ENCODE measurements around the gene PLSCR3. TPM values are rescaled to one million over a fixed set of nuclear protein-coding genes. Genes with fewer than 3 reads are reported as not detected.

PLSCR3 gene
- polyA plus RNA-seq, 4 donors, result 6.3 to 18.0 (median 13.6) TPM

DNA sequence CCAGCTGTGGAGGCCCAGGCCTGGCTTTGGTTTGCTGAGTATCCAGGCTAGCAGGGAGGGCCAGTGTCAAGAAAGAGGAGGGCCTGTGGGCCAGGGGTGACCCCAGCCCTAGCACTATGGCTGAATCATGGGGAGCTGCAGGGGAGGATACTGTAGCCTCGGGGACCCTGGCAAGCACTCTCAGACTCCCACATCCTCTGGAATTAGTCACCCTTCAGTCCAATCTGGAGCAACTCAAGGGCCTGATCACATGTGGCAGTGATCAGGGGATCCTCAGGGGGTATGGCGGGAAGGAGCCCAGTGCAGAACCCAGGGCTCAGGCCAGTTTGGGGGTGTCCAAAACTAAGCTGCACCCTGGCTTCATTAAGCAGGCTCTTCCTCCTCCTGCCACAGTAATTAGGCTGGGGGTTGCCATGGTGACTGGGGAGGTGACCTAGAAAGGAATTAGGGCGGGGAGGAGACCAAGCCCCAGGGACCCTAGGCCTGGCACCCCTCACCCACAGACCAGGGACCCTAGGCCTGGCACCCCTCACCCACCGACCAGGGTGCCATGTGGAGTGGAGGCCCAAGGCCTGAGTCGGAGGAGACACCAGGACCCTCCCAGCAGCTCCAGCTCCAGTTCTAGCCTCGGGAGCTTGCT is 19.1 kb upstream of the PLSCR3 start:
- H3K4me1 ChIP-seq (ENCODE audit: control insufficient read depth in 3 of 3, insufficient read depth in 2 of 3, low read depth in 1 of 3, low read length in 2 of 3), result no peaks in the 10 kb centered on the region
- H3K27ac ChIP-seq (ENCODE audit: low read depth in 1 of 3, low read length in 2 of 3), result no peak overlapping the region
- peaks cover 0 to 18% (median 0%) of the 10 kb centered on the region in 3 donors for H3K36me3 ChIP-seq (ENCODE audit: control insufficient read depth in 3 of 3, insufficient read depth in 2 of 3, low read depth in 1 of 3, low read length in 3 of 3)
- 73 to 82% (median 77%) methylated on average over 6 of the region's 6 CpGs for WGBS, 3 donors
- FAIRE-seq, result no peak
- H3K27me3 ChIP-seq (ENCODE audit: control insufficient read depth in 3 of 3, insufficient read depth in 3 of 3, low read length in 3 of 3), result peaks cover 0 to 20% (median 0%) of the 10 kb centered on the region in 3 donors
- no peak overlapping the region for H3K4me3 ChIP-seq (ENCODE audit: low read depth in 1 of 3, low read length in 3 of 3)
- DNase-seq, result no peak
- no peaks in the 10 kb centered on the region for H3K9me3 ChIP-seq (ENCODE audit: control insufficient read depth in 2 of 2, insufficient read depth in 1 of 2, low read depth in 1 of 2, low read length in 1 of 2)

DNA sequence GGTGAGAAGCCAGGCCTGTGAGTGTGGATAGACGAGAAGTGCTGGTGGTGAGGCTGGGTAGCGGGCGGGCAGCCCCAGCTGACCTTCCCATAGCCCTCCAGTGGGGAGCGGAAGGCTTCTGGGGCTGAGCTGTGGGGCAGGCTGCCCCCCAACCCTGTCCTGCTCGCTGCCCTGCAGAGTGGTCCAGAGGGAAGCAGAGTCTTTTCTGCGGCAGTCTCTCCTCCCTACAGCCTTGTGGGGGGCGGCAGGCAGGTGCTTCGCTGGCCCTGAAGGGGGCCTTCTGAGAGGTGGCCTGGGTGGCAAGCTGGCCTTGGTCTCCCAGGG is 17.1 kb upstream of the PLSCR3 start:
- DNase-seq (no peak), FAIRE-seq (no peak)
- no peaks in the 10 kb centered on the region for H3K4me1 ChIP-seq (ENCODE audit: control insufficient read depth in 3 of 3, insufficient read depth in 2 of 3, low read depth in 1 of 3, low read length in 2 of 3)
- peaks cover 0 to 18% (median 0%) of the 10 kb centered on the region in 3 donors for H3K36me3 ChIP-seq (ENCODE audit: control insufficient read depth in 3 of 3, insufficient read depth in 2 of 3, low read depth in 1 of 3, low read length in 3 of 3)
- no peak overlapping the region for H3K27ac ChIP-seq (ENCODE audit: low read depth in 1 of 3, low read length in 2 of 3)
- H3K27me3 ChIP-seq (ENCODE audit: control insufficient read depth in 3 of 3, insufficient read depth in 3 of 3, low read length in 3 of 3), result peaks cover 0 to 34% (median 0%) of the 10 kb centered on the region in 3 donors
- 88 to 97% (median 89%) methylated on average over 4 to 8 of the region's 8 CpGs for WGBS, 3 donors
- H3K9me3 ChIP-seq (ENCODE audit: control insufficient read depth in 2 of 2, insufficient read depth in 1 of 2, low read depth in 1 of 2, low read length in 1 of 2), result no peaks in the 10 kb centered on the region
- no peak overlapping the region for H3K4me3 ChIP-seq (ENCODE audit: low read depth in 1 of 3, low read length in 3 of 3)

- Histone ChIP-seq H3K27me3 (ENCODE audit: control insufficient read depth in 3 of 3, insufficient read depth in 3 of 3, low read length in 3 of 3) (peaks cover 0 to 40% (median 0%) of the 10 kb centered on the region in 3 donors), H3K4me1 (ENCODE audit: control insufficient read depth in 3 of 3, insufficient read depth in 2 of 3, low read depth in 1 of 3, low read length in 2 of 3) (no peaks in the 10 kb centered on the region), H3K27ac (ENCODE audit: low read depth in 1 of 3, low read length in 2 of 3) (no peak overlapping the region), H3K36me3 (ENCODE audit: control insufficient read depth in 3 of 3, insufficient read depth in 2 of 3, low read depth in 1 of 3, low read length in 3 of 3) (peaks cover 0 to 18% (median 0%) of the 10 kb centered on the region in 3 donors), H3K9me3 (ENCODE audit: control insufficient read depth in 2 of 2, insufficient read depth in 1 of 2, low read depth in 1 of 2, low read length in 1 of 2) (no peaks in the 10 kb centered on the region), H3K4me3 (ENCODE audit: low read depth in 1 of 3, low read length in 3 of 3) (no peak overlapping the region)
- no peak for FAIRE-seq
- WGBS, 3 donors, result 75 to 85% (median 79%) methylated on average over 25 of the region's 25 CpGs
- DNase-seq, result no peak
Measured at GRCh38 chr17:7410634-7411426, 16.5 kb upstream of the PLSCR3 start.

GRCh38 chr17:7409716-7410115 is 15.4 kb upstream of the PLSCR3 start:
- DNase-seq, result no peak
- Histone ChIP-seq H3K9me3 (ENCODE audit: control insufficient read depth in 2 of 2, insufficient read depth in 1 of 2, low read depth in 1 of 2, low read length in 1 of 2) (no peaks in the 10 kb centered on the region), H3K27ac (ENCODE audit: low read depth in 1 of 3, low read length in 2 of 3) (no peak overlapping the region), H3K4me3 (ENCODE audit: low read depth in 1 of 3, low read length in 3 of 3) (no peak overlapping the region), H3K4me1 (ENCODE audit: control insufficient read depth in 3 of 3, insufficient read depth in 2 of 3, low read depth in 1 of 3, low read length in 2 of 3) (peaks cover 0 to 4% (median 0%) of the 10 kb centered on the region in 3 donors), H3K36me3 (ENCODE audit: control insufficient read depth in 3 of 3, insufficient read depth in 2 of 3, low read depth in 1 of 3, low read length in 3 of 3) (peaks cover 0 to 13% (median 0%) of the 10 kb centered on the region in 3 donors), H3K27me3 (ENCODE audit: control insufficient read depth in 3 of 3, insufficient read depth in 3 of 3, low read length in 3 of 3) (peaks cover 0 to 51% (median 0%) of the 10 kb centered on the region in 3 donors)
- WGBS, 3 donors, result 82 to 91% (median 90%) methylated on average over 6 of the region's 6 CpGs
- no peak for FAIRE-seq

DNA sequence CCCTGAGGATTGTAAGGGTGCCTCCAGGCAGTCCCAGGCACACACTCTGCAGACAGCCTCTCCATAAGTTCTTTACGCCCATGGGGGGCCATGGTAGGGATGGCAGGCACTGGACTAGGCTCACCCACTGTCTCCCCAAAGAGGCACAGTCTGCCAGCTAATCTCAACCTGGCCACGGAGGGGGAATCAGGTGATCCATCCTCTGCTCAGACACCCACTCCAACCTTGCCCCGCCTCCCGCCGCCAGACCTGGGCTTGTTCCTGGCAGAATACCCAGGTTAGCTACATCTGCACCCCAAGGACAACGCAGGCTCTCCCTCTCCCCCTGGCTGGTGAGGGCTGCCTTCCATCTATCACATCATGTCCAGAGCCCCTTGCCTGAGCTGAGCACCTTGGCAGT is 14.5 kb upstream of the PLSCR3 start:
- 37 to 81% (median 63%) methylated on average over 6 of the region's 6 CpGs for WGBS, 3 donors
- peaks cover 0 to 11% (median 0%) of the 10 kb centered on the region in 3 donors for H3K36me3 ChIP-seq (ENCODE audit: control insufficient read depth in 3 of 3, insufficient read depth in 2 of 3, low read depth in 1 of 3, low read length in 3 of 3)
- no peak for FAIRE-seq
- H3K9me3 ChIP-seq (ENCODE audit: control insufficient read depth in 2 of 2, insufficient read depth in 1 of 2, low read depth in 1 of 2, low read length in 1 of 2), result no peaks in the 10 kb centered on the region
- no peak for DNase-seq
- peaks cover 0 to 51% (median 0%) of the 10 kb centered on the region in 3 donors for H3K27me3 ChIP-seq (ENCODE audit: control insufficient read depth in 3 of 3, insufficient read depth in 3 of 3, low read length in 3 of 3)
- H3K4me1 ChIP-seq (ENCODE audit: control insufficient read depth in 3 of 3, insufficient read depth in 2 of 3, low read depth in 1 of 3, low read length in 2 of 3), result peaks cover 0 to 4% (median 0%) of the 10 kb centered on the region in 3 donors
- H3K27ac ChIP-seq (ENCODE audit: low read depth in 1 of 3, low read length in 2 of 3), result no peak overlapping the region
- no peak overlapping the region for H3K4me3 ChIP-seq (ENCODE audit: low read depth in 1 of 3, low read length in 3 of 3)

GRCh38 chr17:7408252-7408727 is 14.0 kb upstream of the PLSCR3 start:
- Histone ChIP-seq H3K27me3 (ENCODE audit: control insufficient read depth in 3 of 3, insufficient read depth in 3 of 3, low read length in 3 of 3) (peaks cover 0 to 51% (median 0%) of the 10 kb centered on the region in 3 donors), H3K27ac (ENCODE audit: low read depth in 1 of 3, low read length in 2 of 3) (no peak overlapping the region), H3K36me3 (ENCODE audit: control insufficient read depth in 3 of 3, insufficient read depth in 2 of 3, low read depth in 1 of 3, low read length in 3 of 3) (peaks cover 0 to 11% (median 0%) of the 10 kb centered on the region in 3 donors), H3K4me1 (ENCODE audit: control insufficient read depth in 3 of 3, insufficient read depth in 2 of 3, low read depth in 1 of 3, low read length in 2 of 3) (peaks cover 0 to 4% (median under 1%) of the 10 kb centered on the region in 3 donors), H3K4me3 (ENCODE audit: low read depth in 1 of 3, low read length in 3 of 3) (no peak overlapping the region), H3K9me3 (ENCODE audit: control insufficient read depth in 2 of 2, insufficient read depth in 1 of 2, low read depth in 1 of 2, low read length in 1 of 2) (no peaks in the 10 kb centered on the region)
- DNase-seq (peak; percentile 12 to 50), FAIRE-seq (no peak)
- 46 to 57% (median 53%) methylated on average over 35 to 58 of the region's 58 CpGs for WGBS, 3 donors

DNA sequence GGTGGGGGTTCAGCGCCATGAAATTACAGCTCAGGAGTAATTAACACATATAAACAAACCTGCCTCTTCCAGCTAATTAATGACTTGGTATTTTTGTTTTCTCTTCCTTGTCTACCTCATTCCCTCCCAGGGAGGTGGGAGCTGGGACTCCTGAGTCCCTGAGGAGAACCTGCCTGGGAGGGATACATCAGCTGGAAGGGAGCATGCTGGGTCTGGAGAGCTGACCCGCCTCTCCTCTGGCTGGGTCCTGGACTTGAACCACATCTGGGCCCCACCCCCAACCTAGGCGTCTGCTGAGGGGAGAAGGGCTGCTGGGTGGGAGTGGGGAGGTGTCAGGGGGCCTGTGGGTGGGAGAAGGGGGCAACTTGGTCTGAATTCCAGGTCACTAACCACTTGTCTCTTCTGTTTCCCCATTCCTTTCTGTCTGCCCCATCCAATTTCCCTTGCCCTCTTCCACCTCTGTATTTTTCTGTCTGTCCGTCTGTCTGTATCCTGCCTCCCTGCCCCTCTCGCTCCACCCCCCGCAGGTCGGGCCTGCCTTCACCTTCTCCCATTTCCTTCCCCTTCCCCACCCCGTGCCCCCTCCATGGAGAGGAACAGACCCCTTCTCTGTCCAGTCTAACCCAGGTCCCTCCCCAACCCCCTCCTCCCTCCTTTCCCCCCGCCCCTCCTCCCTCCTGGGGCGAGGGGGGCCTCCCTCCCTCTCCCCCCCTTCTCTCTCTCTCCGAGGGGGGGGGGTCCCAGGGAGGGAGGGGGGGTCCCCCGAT is 13.3 kb upstream of the PLSCR3 start, which contains the start of gene NLGN2:
NLGN2 (plus strand) TSS at position 361 of the 767 bp plus-strand sequence. CDS start 411 bp downstream, outside the sequence.
- Histone ChIP-seq H3K4me1 (ENCODE audit: control insufficient read depth in 3 of 3, insufficient read depth in 2 of 3, low read depth in 1 of 3, low read length in 2 of 3) (peaks cover 0 to 8% (median 7%) of the 10 kb centered on the region in 3 donors), H3K27ac (ENCODE audit: low read depth in 1 of 3, low read length in 2 of 3) (no peak within 1 kb of the TSS), H3K9me3 (ENCODE audit: control insufficient read depth in 2 of 2, insufficient read depth in 1 of 2, low read depth in 1 of 2, low read length in 1 of 2) (no peaks in the 10 kb centered on the region), H3K27me3 (ENCODE audit: control insufficient read depth in 3 of 3, insufficient read depth in 3 of 3, low read length in 3 of 3) (peaks cover 0 to 51% (median 0%) of the 10 kb centered on the region in 3 donors), H3K36me3 (ENCODE audit: control insufficient read depth in 3 of 3, insufficient read depth in 2 of 3, low read depth in 1 of 3, low read length in 3 of 3) (peaks cover 0 to 11% (median 0%) of the 10 kb centered on the region in 3 donors), H3K4me3 (ENCODE audit: low read depth in 1 of 3, low read length in 3 of 3) (no peak within 1 kb of the TSS)
- no peak for FAIRE-seq
- WGBS, 3 donors, result 33 to 40% (median 37%) methylated on average over 10 to 12 of the region's 12 CpGs
- DNase-seq, result no peak

DNA sequence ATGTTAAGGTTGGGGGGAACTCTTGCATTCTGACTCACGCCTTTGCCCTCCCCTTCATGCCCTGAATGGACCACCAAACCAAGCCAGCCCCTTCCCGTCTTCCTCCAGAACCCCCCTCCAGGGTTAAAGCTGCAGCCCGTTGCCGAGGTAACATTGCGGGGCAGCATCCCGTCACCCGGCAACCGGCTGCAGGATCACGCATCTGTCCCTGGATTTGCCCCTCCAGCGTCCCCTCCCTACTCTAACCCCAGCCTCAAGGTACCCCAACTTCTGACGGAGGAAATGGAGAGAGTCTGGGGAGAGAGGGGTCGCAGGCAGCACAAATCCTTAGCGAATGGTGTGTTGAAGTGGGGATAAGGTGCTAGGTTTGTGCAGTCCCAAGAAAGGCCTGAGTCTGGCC is 12.8 kb upstream of the PLSCR3 start:
- H3K36me3 ChIP-seq (ENCODE audit: control insufficient read depth in 3 of 3, insufficient read depth in 2 of 3, low read depth in 1 of 3, low read length in 3 of 3), result peaks cover 0 to 11% (median 0%) of the 10 kb centered on the region in 3 donors
- peaks cover 0 to 51% (median 0%) of the 10 kb centered on the region in 3 donors for H3K27me3 ChIP-seq (ENCODE audit: control insufficient read depth in 3 of 3, insufficient read depth in 3 of 3, low read length in 3 of 3)
- no peaks in the 10 kb centered on the region for H3K9me3 ChIP-seq (ENCODE audit: control insufficient read depth in 2 of 2, insufficient read depth in 1 of 2, low read depth in 1 of 2, low read length in 1 of 2)
- no peak for FAIRE-seq
- peaks cover 0 to 14% (median 7%) of the 10 kb centered on the region in 3 donors for H3K4me1 ChIP-seq (ENCODE audit: control insufficient read depth in 3 of 3, insufficient read depth in 2 of 3, low read depth in 1 of 3, low read length in 2 of 3)
- WGBS, 3 donors, result 79 to 83% (median 79%) methylated on average over 13 of the region's 13 CpGs
- H3K27ac ChIP-seq (ENCODE audit: low read depth in 1 of 3, low read length in 2 of 3), result no peak overlapping the region
- no peak for DNase-seq
- H3K4me3 ChIP-seq (ENCODE audit: low read depth in 1 of 3, low read length in 3 of 3), result no peak overlapping the region
